ENCODE results near the gene CPLX4.
A peak's percentile ranks its signal among the peaks of the same experiment; 100 is the strongest.

CPLX4 gene

GRCh38 chr18:59358712-59359575 is 40.5 kb upstream of the CPLX4 start, which contains the start of gene LMAN1 (continued):
- TF ChIP-seq ZNF580 (tag by site-specific recombination; IDR thresholded peaks at IDR 0.05) (0 out of 2 replicates have a peak, but pooled peaks have one; percentile 11), MYNN (tag by site-specific recombination; IDR thresholded peaks at IDR 0.05; ENCODE audit: borderline replicate concordance) (no peak), ZNF2 (tag by site-specific recombination; IDR thresholded peaks at IDR 0.05) (peak; percentile 51), PRDM1 (tag by site-specific recombination; IDR thresholded peaks at IDR 0.05) (peak; percentile 86), GLI4 (tag by site-specific recombination; IDR thresholded peaks at IDR 0.05) (no peak), ZNF639 (tag by site-specific recombination; IDR thresholded peaks at IDR 0.05) (no peak), ZNF23 (tag by site-specific recombination; IDR thresholded peaks at IDR 0.05; ENCODE audit: borderline replicate concordance) (no peak), ZBTB1 (tag by site-specific recombination; IDR thresholded peaks at IDR 0.05) (no peak), ZNF747 (tag by site-specific recombination; IDR thresholded peaks at IDR 0.05) (no peak), ZNF473 (tag by site-specific recombination; IDR thresholded peaks at IDR 0.05) (no peak), ZNF660 (tag by site-specific recombination; IDR thresholded peaks at IDR 0.05) (no peak), ZNF324 (tag by site-specific recombination; IDR thresholded peaks at IDR 0.05) (peak; percentile 52; the same call in 1 of the 2 replicates), KLF10 (tag by site-specific recombination; IDR thresholded peaks at IDR 0.05) (peak; percentile 77; the same call in 1 of the 2 replicates), ZNF510 (tag by site-specific recombination; IDR thresholded peaks at IDR 0.05; ENCODE audit: insufficient replicate concordance) (no peak)
- TF ChIP-seq, protein P1, sequence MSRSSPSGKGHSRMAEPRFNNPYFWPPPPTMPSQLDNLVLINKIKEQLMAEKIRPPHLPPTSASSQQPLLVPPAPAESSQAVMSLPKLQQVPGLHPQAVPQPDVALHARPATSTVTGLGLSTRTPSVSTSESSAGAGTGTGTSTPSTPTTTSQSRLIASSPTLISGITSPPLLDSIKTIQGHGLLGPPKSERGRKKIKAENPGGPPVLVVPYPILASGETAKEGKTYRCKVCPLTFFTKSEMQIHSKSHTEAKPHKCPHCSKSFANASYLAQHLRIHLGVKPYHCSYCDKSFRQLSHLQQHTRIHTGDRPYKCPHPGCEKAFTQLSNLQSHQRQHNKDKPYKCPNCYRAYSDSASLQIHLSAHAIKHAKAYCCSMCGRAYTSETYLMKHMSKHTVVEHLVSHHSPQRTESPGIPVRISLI (tag by site-specific recombination; IDR thresholded peaks at IDR 0.05): no peak
- TF ChIP-seq, protein P2, sequence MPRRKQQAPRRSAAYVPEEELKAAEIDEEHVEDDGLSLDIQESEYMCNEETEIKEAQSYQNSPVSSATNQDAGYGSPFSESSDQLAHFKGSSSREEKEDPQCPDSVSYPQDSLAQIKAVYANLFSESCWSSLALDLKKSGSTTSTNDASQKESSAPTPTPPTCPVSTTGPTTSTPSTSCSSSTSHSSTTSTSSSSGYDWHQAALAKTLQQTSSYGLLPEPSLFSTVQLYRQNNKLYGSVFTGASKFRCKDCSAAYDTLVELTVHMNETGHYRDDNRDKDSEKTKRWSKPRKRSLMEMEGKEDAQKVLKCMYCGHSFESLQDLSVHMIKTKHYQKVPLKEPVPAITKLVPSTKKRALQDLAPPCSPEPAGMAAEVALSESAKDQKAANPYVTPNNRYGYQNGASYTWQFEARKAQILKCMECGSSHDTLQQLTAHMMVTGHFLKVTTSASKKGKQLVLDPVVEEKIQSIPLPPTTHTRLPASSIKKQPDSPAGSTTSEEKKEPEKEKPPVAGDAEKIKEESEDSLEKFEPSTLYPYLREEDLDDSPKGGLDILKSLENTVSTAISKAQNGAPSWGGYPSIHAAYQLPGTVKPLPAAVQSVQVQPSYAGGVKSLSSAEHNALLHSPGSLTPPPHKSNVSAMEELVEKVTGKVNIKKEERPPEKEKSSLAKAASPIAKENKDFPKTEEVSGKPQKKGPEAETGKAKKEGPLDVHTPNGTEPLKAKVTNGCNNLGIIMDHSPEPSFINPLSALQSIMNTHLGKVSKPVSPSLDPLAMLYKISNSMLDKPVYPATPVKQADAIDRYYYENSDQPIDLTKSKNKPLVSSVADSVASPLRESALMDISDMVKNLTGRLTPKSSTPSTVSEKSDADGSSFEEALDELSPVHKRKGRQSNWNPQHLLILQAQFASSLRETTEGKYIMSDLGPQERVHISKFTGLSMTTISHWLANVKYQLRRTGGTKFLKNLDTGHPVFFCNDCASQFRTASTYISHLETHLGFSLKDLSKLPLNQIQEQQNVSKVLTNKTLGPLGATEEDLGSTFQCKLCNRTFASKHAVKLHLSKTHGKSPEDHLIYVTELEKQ (tag by site-specific recombination; IDR thresholded peaks at IDR 0.05; ENCODE audit: borderline replicate concordance): no peak
- TF ChIP-seq, protein P3, sequence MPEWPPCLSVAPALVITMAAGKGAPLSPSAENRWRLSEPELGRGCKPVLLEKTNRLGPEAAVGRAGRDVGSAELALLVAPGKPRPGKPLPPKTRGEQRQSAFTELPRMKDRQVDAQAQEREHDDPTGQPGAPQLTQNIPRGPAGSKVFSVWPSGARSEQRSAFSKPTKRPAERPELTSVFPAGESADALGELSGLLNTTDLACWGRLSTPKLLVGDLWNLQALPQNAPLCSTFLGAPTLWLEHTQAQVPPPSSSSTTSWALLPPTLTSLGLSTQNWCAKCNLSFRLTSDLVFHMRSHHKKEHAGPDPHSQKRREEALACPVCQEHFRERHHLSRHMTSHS (tag by site-specific recombination; IDR thresholded peaks at IDR 0.05): no peak

DNA sequence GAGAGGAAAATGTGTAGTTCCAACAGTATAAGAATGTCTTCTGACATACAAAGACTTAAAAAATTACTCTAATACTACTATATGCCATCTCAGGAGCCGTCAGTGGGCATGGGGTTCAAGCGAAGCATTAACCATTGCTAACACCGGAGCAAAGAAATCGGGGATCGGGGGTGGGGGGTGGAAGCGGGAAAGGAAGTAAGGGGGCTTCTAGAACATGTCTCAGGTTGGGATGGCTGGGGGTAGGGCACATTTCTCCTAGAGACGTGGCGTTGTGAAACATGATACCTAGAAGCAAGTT is 39.9 kb upstream of the CPLX4 start:
- ChIA-PET POLR2A (interaction anchor here (0.7 to 1.0 kb wide), 2 partner anchors 18 to 82 kb away, joined by 6 to 7 read pairs; no protein-coding TSS in a partner anchor), CTCF (interaction anchor here (3.3 kb wide), 1 partner anchor 44 kb away, joined by 20 read pairs; no protein-coding TSS in a partner anchor)
- TF ChIP-seq ZNF174 (tag by site-specific recombination; IDR thresholded peaks at IDR 0.05) (no peak), ZNF692 (tag by site-specific recombination; IDR thresholded peaks at IDR 0.05) (no peak), IKZF3 (tag by site-specific recombination; IDR thresholded peaks at IDR 0.05) (0 out of 2 replicates have a peak, but pooled peaks have one; percentile 28), ZFHX2 (tag by site-specific recombination; conservative IDR thresholded peaks at IDR 0.05) (no peak), ZNF843 (tag by site-specific recombination; IDR thresholded peaks at IDR 0.05) (no peak), PRDM4 (tag by site-specific recombination; IDR thresholded peaks at IDR 0.05) (no peak)

More for the DNA sequence above, 39.9 kb upstream of the CPLX4 start:
- Histone ChIP-seq H3K27ac (ENCODE audit: extremely low read depth, low read depth, low read length) (peak overlapping the region; percentile 90), H3K4me1 (ENCODE audit: control insufficient read depth, insufficient read depth, low read length) (peaks cover 8% of the 10 kb centered on the region), H3K36me3 (ENCODE audit: control insufficient read depth in 2 of 2, insufficient read depth in 1 of 2, low read length in 2 of 2) (peaks cover 21 to 27% of the 10 kb centered on the region in 2 experiments), H3K9me3 (ENCODE audit: control insufficient read depth, insufficient read depth, low read depth, low read length) (no peaks in the 10 kb centered on the region), H3K4me3 (ENCODE audit: low read depth, low read length) (peak overlapping the region; percentile 76)
